HUES64 (cell line): ENCODE results near the gene IFT81. TPM values are rescaled to one million over a fixed set of nuclear protein-coding genes. Genes with fewer than 3 reads are reported as not detected.
"Not testable (repeated sequence)": the region's sequence is repeated elsewhere in the genome, so short reads cannot be mapped to it uniquely, and the experiment has no call there.

Experiments
- H3K27ac ChIP-seq: 2 replicates; pipeline ENCODE4 v1.7.0; 2013; ENCODE audit warnings: low read depth, low read length, inconsistent platforms
- H3K27me3 ChIP-seq: 2 replicates; pipeline ENCODE4 v1.6.1; 2013; ENCODE audit warnings: mild to moderate bottlenecking, low read length; ENCODE audit not compliant: insufficient read depth
- H3K36me3 ChIP-seq: 2 replicates; pipeline ENCODE4 v1.6.1; 2013; ENCODE audit warnings: mild to moderate bottlenecking, low read length; ENCODE audit not compliant: insufficient read depth
- H3K4me1 ChIP-seq: 2 replicates; pipeline ENCODE4 v1.6.1; 2013; ENCODE audit warnings: mild to moderate bottlenecking, low read length, moderate library complexity; ENCODE audit not compliant: insufficient read depth
- H3K4me3 ChIP-seq: 2 replicates; pipeline ENCODE4 v1.5.1; 2013; ENCODE audit warnings: mild to moderate bottlenecking, low read length, moderate library complexity
- H3K9ac ChIP-seq: 2 replicates; pipeline ENCODE4 v1.6.1; 2013; ENCODE audit warnings: mild to moderate bottlenecking, low read depth, low read length
- H3K9me3 ChIP-seq: 2 replicates; pipeline ENCODE4 v1.6.1; 2013; ENCODE audit warnings: low read depth, low read length; ENCODE audit not compliant: insufficient read depth
- WGBS: fragments of 150-250, 120-280 bp; methylation state at CpG from one replicate; pipeline ENCODE4 v1.1.7; 2013; ENCODE audit warnings: missing lambda C conversion rate; 5-methylcytosine and 5-hydroxymethylcytosine counted together
- polyA plus RNA-seq, 2 experiments: library from polyadenylated mRNA; stranded (reverse); fragments of 50-300 nt; gene quantifications; one replicate each; pipeline ENCODE4 v1.2.3, GENCODE V29; 2013

The IFT81 gene
- polyA plus RNA-seq (2013, experiment 1 of 2): 11.5 TPM
- polyA plus RNA-seq (2013, experiment 2 of 2): 17.3 TPM

DNA sequence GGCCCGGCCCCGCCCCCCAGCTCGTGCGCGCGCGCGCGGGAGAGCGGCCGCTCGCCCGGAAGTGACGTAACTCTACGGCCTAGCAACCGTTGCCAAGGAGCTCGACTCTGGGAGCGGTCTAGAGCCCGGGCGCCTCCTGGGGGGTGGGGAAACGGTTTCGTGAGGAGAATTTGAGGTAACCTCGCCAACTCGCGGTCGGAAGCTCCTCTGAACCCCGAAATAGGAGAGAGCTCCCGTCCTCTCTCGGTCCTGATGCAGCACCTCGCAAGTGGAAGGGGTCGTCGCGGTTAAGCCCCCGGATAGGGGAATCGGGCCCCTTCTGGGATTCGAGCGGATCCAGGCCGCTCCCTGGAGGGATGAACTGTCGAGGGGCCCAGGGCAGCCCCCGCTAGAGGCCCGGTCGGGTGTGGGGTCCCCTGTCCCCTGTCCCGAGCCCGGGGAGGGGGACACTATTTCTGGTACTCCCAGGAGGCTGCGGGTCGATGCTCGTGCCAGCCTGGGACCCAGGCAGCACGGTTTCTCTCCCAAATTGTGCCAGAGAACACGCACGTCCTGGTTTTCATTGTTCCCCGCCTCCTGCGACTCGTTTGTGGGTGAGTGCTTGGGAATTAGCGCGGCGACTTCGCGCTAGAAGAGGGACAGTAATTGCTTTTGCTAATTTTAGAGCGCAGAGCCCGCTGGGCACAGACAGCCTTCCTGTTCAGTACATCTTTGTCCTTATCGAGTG, at the start of gene IFT81:
TSS of gene IFT81 (plus strand) at position 89 of the 727 bp plus-strand sequence. CDS start 3,024 bp downstream, outside the sequence.
- WGBS: under 1% methylated on average over 61 of the region's 61 CpGs
- peaks cover 12% of the 10 kb centered on the region for H3K27me3 ChIP-seq
- no peaks in the 10 kb centered on the region for H3K9me3 ChIP-seq
- H3K9ac ChIP-seq: peak within 1 kb of the TSS; percentile 89
- peak within 1 kb of the TSS; percentile 67 for H3K27ac ChIP-seq
- peaks cover 17% of the 10 kb centered on the region for H3K36me3 ChIP-seq
- H3K4me3 ChIP-seq: peak within 1 kb of the TSS; percentile 95
- H3K4me1 ChIP-seq: peaks cover 17% of the 10 kb centered on the region

DNA sequence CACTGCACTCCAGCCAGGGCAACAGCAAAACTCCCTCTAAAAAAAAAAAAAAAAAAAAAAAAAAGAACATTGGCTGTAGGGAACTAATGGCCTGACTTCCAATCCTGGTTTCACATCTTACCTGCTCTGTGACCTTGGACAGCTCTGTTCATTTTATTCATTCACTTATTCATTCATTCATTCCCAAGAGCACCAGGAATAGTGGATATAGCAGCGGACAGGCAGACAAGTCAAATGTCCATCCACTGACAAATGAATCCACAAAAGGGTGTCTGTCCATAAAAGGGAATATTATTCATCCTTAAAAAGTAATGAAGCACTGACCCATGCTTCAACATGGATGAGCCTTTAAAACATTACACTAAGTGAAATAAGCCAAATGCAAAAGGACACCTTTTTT, 48.3 kb upstream of the IFT81 start:
- no peaks in the 10 kb centered on the region; the same call in 1 of the 2 replicates for H3K4me1 ChIP-seq
- no peak overlapping the region for H3K4me3 ChIP-seq
- no peaks in the 10 kb centered on the region for H3K9me3 ChIP-seq
- no peaks in the 10 kb centered on the region for H3K36me3 ChIP-seq
- no peak overlapping the region for H3K27ac ChIP-seq
- no peak overlapping the region for H3K9ac ChIP-seq
- WGBS: 92% methylated on average over 1 of the region's 1 CpG
- H3K27me3 ChIP-seq: no peaks in the 10 kb centered on the region

DNA sequence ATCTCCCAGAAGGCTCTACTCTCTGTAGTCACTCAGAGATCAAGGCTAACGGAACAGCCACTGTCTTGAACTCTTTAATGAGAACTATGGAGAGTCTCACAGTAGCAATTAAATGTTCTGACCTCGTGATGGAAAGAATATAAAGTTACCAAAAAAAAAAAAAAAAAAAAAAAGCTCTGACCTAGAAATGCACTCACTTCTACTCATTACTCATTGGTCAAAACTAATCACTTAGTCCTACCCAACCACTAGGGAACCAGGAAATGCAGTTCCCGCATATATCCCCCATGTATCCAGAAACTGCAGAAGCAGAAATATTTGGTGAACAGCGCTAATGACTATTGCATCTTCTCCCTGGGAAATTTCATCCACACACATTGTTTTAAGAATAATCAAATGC, 46.4 kb upstream of the IFT81 start:
- no peak overlapping the region for H3K4me3 ChIP-seq
- H3K27ac ChIP-seq: no peak overlapping the region
- H3K9me3 ChIP-seq: no peaks in the 10 kb centered on the region
- no peaks in the 10 kb centered on the region; the same call in 1 of the 2 replicates for H3K4me1 ChIP-seq
- no peak overlapping the region for H3K9ac ChIP-seq
- no peaks in the 10 kb centered on the region for H3K36me3 ChIP-seq
- WGBS: 91% methylated on average over 3 of the region's 4 CpGs
- H3K27me3 ChIP-seq: no peaks in the 10 kb centered on the region

DNA sequence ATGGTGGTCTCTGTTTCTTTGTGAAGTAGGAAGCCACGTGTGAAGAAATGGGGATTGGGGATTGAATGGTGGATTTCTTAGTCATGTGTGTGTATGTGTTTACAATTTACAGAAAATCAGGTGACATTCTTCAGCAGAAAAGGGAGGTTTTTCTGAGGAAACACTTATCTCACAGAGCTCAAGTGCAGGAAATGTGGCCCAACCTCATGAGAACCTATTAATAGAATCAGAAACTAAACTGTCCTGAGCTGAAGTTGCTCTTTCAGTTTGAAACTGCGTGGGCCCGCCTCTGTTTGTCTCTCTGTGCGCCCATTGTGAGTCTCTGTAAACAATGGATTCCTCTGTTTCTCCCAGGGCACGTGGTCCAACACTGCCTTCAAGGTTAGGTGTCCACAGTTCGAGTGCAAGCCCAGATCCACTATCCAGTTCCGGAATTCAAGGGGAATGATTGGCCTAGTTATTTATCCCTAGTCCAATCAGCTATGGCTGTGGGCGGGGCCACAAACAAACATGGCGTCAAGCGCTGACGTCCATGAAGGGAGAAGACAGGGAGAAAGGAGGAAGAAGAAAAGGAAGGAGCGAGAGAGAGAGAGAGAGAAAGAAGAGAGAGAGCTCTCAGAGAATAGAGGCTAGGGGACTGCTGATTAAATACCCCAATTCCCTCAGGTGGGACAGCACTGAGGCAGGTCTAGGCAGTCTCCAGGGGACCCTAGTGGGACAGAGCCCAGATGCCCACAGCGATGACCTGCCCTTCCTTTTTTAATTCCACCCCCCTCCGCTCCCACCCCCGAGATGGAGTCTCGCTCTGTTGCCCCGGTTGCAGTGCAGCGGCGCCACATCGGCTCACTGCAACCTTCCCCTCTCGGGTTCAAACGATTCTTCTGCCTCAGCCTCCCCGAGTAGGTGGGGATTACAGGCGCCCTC, 44.4 kb upstream of the IFT81 start:
- Histone ChIP-seq H3K27me3 (no peaks in the 10 kb centered on the region), H3K36me3 (no peaks in the 10 kb centered on the region), H3K4me3 (no peak overlapping the region), H3K4me1 (no peaks in the 10 kb centered on the region), H3K9me3 (no peaks in the 10 kb centered on the region), H3K9ac (no peak overlapping the region), H3K27ac (no peak overlapping the region)
- 94% methylated on average over 24 of the region's 24 CpGs for WGBS

- WGBS: 91% methylated on average over 7 of the region's 7 CpGs
- no peaks in the 10 kb centered on the region for H3K27me3 ChIP-seq
- H3K4me1 ChIP-seq: no peaks in the 10 kb centered on the region
- no peak overlapping the region for H3K4me3 ChIP-seq
- no peaks in the 10 kb centered on the region for H3K36me3 ChIP-seq
- H3K9ac ChIP-seq: no peak overlapping the region
- H3K9me3 ChIP-seq: no peaks in the 10 kb centered on the region
- no peak overlapping the region for H3K27ac ChIP-seq
Measured at GRCh38 chr12:110080410-110080809, 43.7 kb upstream of the IFT81 start.

DNA sequence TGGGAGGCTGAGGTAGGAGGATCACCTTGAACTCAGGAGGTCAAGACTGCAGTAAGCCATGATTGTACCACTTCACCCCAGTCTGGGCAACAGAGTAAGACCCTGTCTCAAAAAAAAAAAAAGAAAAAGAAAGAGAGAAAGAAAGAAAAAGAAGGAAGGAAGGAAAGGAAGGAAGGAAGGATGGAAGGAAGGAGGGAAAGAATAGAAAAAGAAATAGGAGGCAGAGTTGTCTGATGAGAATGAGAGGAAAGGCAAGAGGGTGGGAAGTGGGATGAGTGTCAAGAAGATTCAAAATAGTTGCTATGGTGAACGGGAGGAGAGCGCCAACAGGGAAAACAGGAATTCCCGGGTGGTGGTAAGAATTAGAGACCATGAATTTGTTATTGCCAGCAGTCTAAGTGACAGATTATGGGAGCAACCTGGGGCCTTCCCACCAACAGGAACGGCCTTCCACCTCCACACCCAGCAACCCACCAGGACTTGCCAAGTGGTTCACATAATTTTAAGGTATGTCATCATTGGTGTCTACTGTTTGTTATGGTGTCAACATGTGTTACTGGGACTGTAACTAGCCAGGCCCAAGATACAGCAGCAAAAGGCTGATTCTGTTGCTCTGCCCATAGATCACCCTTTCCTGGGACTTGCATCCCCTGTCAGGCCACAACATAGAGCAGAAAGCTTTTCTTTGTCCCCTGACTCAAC, 39.7 kb upstream of the IFT81 start:
- no peak overlapping the region for H3K27ac ChIP-seq
- H3K9ac ChIP-seq: no peak overlapping the region
- H3K9me3 ChIP-seq: no peaks in the 10 kb centered on the region
- 94% methylated on average over 3 of the region's 4 CpGs for WGBS
- no peaks in the 10 kb centered on the region for H3K36me3 ChIP-seq
- H3K4me3 ChIP-seq: no peak overlapping the region
- no peaks in the 10 kb centered on the region for H3K4me1 ChIP-seq
- no peaks in the 10 kb centered on the region for H3K27me3 ChIP-seq

DNA sequence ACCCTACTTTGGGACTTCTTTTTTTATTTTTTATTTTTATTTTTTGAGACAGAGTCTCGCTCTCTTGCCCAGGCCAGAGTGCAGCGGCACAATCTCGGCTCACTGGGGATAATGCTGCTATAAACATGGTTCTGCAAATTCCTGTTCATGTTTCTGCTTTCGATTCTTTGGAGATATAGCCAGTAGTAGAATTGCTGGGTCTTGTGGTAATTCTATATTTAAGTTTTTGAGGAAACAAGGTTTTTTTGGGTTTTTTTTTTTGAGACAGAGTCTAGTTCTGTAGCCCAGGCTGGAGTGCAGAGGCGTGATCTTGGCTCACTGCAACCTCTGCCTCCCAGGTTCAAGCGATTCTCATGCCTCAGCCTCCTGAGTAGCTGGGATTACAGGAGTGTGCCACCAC, 35.9 kb upstream of the IFT81 start:
- WGBS: 92% methylated on average over 6 of the region's 6 CpGs
- not testable (repeated sequence) for H3K27ac ChIP-seq, H3K9me3 ChIP-seq, H3K9ac ChIP-seq, H3K4me3 ChIP-seq, H3K4me1 ChIP-seq, H3K36me3 ChIP-seq, H3K27me3 ChIP-seq

DNA sequence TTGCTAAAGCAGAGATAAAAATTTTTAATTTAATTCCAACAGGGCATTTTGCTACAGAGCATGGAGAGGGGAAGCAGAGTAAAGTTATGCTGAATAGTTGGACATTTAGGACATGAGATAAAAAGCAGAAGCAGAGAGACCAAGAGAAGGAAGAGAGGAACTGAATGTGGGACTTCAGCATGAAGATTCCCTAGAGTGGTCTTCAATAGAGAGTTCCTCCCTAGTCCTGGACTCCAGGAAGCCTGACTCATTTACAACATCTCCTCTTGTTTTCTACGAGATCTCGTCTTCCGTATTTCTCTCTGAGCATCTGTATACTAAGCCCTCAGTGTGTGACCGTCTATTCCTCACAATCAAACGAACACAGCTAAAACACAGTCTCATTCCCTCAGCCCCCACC, 35.2 kb upstream of the IFT81 start:
- H3K27me3 ChIP-seq: peaks cover 3% of the 10 kb centered on the region; the same call in 1 of the 2 replicates
- H3K4me3 ChIP-seq: no peak overlapping the region
- H3K9ac ChIP-seq: no peak overlapping the region
- no peak overlapping the region for H3K27ac ChIP-seq
- H3K9me3 ChIP-seq: no peaks in the 10 kb centered on the region
- no peaks in the 10 kb centered on the region for H3K4me1 ChIP-seq
- WGBS: 92% methylated on average over 5 of the region's 5 CpGs
- no peaks in the 10 kb centered on the region for H3K36me3 ChIP-seq

DNA sequence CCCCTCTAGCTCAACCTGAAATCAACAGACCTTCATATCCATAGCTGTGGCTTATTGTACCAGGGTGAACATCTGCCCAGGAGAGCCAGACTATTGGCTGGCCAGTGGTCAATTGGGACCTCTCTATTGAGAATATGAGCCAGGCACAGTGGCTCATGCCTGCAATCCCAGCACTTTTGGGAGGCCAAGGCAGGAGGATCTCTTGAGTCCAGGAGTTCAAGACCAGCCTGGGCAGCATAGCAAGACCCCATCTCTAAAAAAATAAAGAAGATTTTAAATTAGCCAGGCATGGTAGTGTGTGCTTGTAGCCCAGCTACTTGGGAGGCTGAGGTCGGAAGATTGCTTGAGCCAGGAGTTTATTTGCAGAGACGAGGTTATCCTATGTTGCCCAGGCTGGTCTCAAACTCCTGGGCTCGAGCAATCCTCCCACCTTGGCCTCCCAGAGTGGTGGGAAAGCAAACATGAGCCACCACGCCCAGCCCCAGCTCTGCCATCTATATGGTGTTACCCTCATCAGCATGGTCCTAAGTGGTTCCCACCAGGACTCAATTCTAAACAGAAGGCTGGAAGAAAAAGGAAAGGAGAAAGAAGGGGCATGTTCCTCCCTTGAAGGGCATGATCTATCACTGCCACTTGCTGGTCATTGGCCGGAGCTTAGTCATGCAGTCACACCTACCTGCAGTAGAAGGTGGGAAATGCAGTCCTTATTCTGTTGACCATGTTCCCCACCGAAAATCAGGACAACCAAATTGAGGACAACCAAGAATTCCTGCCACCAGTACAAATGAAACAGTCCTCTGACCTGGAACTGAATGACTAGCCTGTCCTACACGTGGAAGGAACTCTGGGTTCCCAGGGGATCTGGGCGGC, 33.7 kb upstream of the IFT81 start:
- 83% methylated on average over 8 of the region's 8 CpGs for WGBS
- Histone ChIP-seq H3K27me3 (peaks cover 3% of the 10 kb centered on the region; the same call in 1 of the 2 replicates), H3K27ac (no peak overlapping the region), H3K9me3 (no peaks in the 10 kb centered on the region), H3K9ac (no peak overlapping the region), H3K4me1 (no peaks in the 10 kb centered on the region), H3K36me3 (no peaks in the 10 kb centered on the region), H3K4me3 (no peak overlapping the region)

DNA sequence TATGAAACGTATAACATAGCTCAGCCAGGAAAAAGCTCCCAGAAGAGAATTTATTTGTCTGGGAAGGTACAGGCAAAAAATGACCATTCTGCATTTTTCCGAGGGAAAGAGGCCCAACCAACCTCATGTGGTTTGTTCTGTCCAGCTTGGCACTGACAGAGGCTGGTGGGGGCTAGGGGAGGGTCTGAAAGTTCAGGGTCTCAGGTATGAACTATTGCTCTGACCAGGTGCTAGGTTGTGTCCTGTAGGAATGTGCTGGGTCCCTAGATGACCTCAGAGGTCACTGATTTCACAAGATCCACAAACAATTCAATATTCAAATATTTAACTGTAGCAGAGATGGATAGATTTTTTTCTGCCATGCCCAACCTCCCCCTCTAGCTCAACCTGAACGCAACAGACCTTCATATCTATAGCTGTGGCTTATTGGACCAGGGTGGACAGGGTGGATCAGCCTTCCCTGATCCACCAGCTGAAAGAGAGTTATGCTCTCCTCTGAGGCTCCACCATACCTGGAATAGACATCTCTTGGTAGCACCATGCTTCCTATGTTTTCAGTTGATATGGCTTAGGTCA, 32.9 kb upstream of the IFT81 start:
- Histone ChIP-seq H3K27ac (no peak overlapping the region), H3K9ac (no peak overlapping the region), H3K4me3 (no peak overlapping the region), H3K4me1 (no peaks in the 10 kb centered on the region), H3K36me3 (no peaks in the 10 kb centered on the region), H3K9me3 (no peaks in the 10 kb centered on the region), H3K27me3 (peaks cover 3% of the 10 kb centered on the region; the same call in 1 of the 2 replicates)
- WGBS: 92% methylated on average over 3 of the region's 3 CpGs
